B cell (primary cell): ENCODE data around the gene GOLPH3.

ENCODE experiments used
- CTCF ChIP-seq: fragments of 200-600 bp; IDR thresholded peaks from one replicate; pipeline ENCODE4 v1.8.0; 2022; ENCODE audit warnings: antibody characterized with exemption, mild to moderate bottlenecking
- EZH2 ChIP-seq: IDR thresholded peaks from 2 replicates; pipeline ENCODE4 v1.6.1; 2012; ENCODE audit warnings: borderline replicate concordance, low read depth, mild to moderate bottlenecking, moderate library complexity, low read length; ENCODE audit not compliant: insufficient read depth, poor library complexity, severe bottlenecking

GRCh38 chr5:32170303-32171151, 3.6 kb downstream of the GOLPH3 start:
- TF ChIP-seq CTCF (no peak), EZH2 (no peak)
